GM10847 (cell line): ENCODE measurements around the gene NDFIP2.

ENCODE experiments used
- POLR2A ChIP-seq: IDR thresholded peaks from 2 replicates; pipeline ENCODE4 v1.6.1; 2011; ENCODE audit not compliant: insufficient read length; ENCODE audit errors: extremely low read depth

The NDFIP2 gene

DNA sequence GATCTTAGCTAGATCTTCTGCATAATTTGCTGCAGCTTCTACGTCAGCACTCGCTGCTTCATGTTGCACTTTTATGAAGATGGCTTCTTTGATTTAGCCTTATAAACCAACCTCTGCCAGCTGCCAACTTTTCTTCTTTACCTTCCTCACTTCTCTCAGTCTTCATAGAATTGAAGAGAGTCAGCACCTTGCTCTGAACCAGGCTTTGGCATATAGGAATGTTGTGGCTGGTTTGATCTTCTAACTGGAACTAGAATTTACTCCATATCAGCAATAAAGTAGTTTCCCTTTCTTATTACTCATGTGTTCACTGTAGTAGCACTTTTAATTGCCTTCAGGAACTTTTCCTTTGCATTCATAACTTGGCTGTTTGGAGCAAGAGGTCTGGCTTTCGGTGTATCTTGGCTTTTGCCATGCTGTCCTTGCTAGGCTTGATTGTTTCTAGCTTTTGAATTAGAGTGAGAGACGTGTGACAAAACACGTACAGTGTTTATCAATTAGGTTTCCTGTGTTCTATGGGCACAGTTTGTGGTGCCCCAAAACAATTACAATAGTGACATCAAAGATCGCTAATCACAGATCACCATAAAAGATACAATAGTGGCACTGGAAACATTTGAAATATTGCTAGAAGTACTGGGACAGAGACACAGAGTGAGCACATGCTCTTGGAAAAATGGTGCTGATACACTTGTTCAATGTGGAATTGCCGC, 50.7 kb downstream of the NDFIP2 start:
- no peak for TF ChIP-seq POLR2A

DNA sequence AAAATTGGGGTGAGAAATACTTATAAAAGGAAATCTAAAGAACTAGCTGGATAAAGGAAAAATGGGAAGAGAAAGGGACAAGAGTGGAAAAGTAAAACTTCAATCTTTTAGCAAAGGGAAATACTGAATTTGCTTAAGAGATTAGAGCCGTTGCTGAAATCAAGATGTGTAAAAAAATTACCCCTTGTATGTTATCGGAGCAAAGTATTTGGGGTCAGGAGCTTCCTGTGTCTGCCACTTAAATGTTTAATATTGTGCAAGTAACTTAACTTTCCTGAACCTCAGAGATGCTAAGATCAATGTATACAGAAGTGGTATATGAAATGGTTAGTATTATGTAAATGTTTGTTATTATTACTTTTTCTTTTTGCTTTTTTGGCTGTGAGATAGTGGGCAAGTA, 51.6 kb downstream of the NDFIP2 start:
- no peak for TF ChIP-seq POLR2A

DNA sequence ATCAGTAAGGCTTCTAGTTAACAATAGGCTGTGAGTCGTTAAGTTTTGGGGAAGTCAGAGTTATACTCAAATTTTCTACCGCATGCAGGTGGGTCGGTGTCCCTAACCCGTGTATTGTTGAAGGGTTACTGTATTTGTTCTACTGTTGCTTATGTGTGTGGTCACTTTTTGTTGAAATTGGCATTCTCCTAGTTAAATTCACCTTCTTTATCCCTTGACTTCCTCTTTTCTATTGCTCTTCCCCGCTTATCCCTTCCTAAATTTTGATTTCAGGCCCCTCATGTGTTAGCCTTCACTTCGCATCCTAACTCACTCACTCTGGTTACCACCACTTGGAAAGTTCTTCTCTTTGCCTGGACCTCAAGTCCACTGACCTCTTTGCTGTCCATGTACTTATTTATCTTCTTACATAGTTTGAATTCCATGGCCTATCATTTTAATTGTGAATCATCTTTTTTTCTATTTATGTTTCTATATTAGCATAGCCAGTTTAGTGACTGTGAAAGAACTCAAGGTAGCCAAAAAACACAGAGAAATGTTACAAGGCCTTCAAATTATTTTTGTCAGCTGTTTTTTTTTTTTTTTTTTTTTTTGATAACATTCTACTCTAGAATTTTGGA, 52.9 kb downstream of the NDFIP2 start:
- no peak for TF ChIP-seq POLR2A

DNA sequence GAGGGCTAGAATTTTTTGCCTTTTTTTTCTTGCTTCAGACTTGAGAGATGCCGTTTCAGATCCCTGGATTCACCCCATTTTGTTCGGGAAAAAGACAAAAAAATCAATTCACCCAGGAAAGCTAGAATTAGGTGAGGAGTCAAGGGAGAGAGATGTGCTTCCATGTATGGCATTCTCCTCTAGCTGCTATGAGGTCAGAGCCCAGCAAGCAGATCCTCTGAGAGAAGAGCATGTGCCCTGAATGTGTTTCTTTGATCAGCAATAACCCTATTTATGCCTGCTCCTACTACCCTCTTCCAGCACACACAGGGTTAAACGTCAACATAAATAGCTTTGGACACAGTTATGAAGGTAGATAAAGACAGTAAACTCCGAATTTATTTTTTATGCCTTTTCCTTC, 53.6 kb downstream of the NDFIP2 start:
- no peak for TF ChIP-seq POLR2A

DNA sequence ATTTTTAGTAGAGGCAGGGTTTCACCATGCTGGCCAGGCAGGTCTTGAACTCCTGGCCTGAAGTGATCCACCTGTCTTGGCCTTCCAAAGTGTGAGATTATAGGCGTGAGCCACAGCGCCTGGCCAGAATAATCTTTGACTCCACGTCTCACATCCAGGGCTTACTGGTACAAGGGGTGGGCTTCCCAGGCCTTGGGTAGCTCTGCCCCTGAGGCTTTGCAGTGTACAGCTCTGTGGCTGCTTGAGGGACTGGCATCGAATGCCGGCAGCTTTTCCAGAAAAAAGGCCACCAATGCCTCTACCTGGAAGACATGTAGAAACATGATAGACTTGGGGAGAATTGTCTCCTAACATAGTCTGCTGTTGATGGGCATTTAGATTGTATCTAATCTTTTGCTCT, 57.8 kb downstream of the NDFIP2 start:
- no peak for TF ChIP-seq POLR2A

DNA sequence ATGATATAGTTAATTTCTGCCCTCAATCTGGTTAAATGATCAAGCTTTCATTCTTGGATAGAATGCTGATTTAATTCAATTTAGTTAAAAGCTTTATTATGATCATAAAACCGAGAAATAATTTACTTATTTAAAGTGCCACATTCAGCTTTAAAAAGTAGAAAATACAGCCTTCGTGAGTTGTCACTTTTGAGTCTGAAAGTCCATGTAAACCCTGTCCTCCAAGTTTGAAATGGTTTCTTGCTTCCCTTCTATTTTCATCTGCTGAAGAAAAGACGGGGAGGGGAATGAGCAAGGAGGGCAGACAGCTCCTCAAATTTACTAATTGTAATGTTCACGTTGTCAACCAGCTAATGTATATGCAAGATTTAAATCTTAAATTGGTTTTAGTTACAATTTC, 59.5 kb downstream of the NDFIP2 start:
- TF ChIP-seq POLR2A: no peak

DNA sequence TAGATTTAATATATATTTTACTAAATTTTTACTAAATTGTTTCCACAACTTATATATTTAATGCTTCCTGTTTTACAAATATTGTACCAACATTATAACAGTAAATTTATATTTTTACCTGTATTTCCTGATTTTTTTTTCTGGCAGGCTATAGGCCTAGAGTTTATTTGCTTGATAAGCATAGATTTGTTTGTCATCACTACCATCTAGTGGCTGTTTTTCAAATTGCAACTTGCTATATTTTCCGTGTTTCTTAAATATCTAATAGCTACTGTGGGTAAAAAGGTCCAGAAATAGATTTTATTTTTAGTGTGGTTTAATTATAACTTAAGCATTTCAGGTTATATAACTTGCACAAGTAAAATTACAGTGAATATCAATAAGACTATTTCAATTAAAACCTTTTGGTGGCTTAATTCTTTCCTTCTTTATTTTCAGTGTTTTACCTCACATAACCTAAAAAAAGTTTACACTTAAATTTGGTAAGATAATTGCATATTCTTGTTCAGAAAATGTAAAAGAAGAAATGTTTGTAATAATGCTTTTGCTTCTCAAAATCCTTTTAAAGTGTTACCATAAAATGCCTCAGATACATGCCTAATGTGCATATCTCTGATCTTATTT, 60.6 kb downstream of the NDFIP2 start:
- TF ChIP-seq POLR2A: no peak

DNA sequence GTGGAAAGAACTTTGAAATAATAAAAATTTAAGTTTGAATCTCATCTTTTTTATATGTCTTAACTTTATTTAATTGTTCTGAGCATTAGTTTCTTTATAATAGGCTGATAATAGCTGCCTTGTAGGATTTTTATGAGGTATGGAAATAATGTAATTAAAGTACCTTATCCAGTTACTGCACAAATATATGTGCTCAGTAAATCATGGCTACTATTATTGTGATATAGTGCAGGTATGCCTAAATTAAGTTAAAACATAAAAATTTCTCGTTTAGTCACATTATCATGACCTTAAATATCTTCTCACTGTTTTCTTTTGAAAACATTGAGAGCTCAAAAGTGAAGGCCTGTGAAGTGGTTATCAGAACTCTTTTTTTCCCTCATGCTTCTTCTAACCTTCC, 62.9 kb downstream of the NDFIP2 start:
- no peak for TF ChIP-seq POLR2A

DNA sequence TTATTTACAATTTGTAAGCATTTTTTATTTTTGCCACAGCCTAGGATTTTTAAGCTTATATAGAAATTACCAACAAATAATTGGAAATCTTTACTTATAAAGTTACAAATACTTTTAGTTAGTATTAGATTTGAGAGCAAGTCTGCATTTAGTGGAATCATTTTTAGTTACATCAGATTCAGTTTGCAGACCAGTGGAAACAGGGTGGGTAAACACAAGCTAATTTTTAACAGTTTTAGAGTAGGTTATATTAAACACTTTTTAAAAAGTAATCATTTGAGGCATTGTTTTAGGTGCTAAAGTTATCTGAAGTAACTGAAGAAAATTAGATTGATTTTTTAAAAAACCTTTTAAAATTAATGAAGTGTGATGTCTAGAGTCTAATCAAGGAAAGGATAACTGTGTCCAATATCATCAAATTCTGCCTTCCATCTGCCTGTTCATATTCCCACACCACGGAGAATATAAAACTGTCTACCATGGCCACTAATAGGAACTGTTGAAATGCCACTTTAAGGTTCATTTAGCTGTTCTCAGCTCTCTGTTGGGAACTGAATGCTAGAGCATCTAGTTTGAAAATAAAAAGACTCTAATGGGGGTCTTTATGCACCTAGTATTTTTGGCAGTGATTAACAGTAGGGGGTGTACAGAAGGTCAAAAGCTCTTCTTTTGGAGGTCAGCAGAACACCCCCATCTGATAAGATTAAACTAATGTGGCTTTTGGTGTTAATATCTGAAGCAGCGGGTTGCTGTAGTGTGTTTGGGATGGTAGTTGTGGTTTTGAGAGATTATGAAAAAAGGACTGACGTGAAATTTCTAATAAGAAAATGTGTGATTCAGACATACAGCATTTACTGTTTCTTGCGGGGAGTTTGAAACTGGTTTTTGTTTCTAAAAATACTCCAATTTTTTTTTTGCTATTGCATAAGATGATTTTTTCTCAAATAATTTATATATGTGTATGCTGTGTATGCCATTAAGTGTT, 66.5 kb downstream of the NDFIP2 start:
- no peak for TF ChIP-seq POLR2A

DNA sequence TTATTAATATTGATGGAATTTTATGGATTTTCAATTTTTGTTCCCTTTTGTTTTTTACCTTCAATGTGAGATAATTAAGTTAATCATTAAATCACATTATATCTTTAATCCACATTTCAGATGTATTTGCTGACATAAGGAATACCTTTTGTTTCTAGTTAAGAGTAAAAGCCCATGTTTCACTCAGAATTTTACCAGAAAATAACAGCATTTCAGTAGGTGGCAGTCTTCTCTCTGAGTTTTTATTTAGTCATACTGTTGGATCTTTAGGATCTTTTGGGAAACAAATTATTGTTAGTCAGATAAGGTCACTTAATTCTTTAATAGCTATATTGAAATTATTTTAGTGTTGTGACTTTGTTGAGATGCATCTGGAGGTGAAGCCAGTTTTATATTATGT, 67.9 kb downstream of the NDFIP2 start:
- no peak for TF ChIP-seq POLR2A

DNA sequence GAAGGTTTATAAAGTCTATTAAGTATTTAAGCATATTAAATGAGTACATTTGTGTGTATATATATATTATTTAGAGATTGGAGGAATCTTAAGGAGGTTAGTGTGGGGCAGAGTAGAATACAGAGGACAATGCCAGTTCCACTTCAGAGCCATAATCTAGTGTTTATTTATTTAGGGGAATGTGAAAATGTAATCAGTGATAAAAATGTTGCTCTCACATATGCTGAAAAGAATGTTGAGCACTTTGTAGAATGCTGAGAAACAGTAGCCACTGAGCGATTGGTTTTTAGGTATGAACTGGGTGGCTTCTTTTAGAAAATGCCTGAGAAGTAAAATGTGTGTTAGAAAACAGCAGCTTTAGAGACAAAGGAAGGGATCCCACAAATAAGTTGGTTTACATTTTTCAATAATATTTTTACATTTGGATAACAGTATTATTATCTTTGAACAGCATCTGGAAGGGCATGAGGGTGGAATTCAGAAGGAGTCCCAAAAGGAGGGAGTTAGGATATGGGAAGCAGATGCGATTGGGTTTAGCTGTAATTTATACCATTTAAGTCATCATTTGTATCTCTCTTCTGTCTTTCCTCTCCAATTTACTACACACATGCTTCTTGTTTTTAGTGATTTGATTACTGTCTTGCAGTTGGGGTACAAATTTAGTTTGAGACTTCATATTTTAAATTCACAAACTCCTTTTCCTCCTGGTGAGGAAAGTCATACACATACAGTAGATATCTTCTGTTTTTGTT, 68.6 kb downstream of the NDFIP2 start:
- TF ChIP-seq POLR2A: no peak

DNA sequence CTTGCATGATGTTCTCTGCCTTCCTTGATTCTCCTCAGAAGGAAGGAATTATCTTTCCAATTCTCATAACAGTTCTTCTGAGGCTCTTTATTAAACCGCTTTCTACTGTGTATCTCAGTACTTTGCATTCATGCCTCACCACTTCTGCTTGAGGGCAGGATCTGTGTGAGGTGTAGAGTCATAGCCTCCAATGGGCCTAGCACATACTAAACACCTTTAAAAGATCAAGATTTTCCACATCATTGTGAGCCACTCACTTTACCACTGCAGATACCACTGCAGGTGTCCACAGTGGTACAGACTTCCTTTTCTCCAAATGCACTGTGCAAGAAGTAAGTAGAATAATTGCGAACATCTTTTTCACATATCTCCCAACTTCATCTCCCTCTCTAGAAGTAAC, 76.7 kb downstream of the NDFIP2 start:
- no peak for TF ChIP-seq POLR2A

DNA sequence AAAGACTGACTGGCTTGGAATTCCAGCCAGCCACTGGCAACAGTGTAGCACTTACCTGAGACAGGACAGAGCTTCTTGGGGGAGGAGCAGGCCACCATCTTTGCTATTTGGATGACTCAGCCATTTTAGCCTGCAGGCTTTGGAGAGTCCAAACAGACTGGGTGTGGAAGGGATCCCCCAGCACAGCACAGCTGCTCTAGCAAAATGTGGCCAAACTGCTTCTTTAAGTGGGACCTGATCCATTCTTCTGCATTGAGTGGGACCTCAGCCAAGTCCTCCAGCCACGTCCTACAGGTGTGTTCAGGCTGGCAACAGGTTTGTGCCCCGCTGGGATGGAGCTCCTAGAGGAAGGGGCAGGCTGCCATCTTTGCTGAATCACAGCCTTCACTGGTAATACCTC, 80.0 kb downstream of the NDFIP2 start:
- no peak for TF ChIP-seq POLR2A

DNA sequence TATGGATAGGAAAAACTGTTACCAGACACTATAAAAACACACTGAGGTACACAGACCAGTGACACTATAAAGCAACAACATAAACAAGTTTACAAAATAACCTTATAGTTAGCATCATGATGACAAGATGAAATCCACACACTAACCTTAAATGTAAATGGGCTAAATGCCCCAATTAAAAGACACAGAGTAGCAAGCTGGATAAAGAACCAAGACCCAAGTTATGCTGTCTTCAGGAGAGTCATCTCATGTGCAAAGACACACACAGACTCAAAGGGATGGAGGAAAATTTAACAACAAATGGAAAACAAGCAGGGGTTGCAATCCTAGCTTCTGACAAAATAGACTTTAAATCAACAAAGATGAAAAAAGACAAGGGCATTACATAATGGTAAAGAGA, 81.6 kb downstream of the NDFIP2 start:
- no peak for TF ChIP-seq POLR2A

DNA sequence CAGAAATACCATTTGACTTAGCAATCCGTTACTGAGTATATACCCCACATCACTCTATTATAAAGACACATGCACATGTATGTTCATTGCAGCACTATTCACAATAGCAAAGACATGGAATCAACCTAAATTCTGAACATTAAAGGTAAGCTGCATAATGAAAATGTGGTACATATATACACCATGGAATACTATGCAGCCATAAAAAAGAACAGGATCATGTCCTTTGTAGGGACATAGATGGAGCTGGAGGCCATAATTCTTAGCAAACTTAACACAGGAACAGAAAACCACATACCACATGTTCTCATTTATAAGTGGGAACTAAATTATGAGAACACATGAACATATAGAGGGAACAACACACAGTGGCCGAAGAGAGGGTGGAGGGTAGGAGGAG, 85.2 kb downstream of the NDFIP2 start:
- TF ChIP-seq POLR2A: no peak
